Panc1 (cell line): Measurements from ENCODE around the gene CCDC57. TPM values are rescaled to one million over a fixed set of nuclear protein-coding genes. Genes with fewer than 3 reads are reported as not detected.

Source experiments
- ATAC-seq: fragments of 200-7000 bp; cut with Tn5 transposase; 2 replicates; pipeline ENCODE4 v1.9.1; 2020; ENCODE audit warnings: mild to moderate bottlenecking, moderate library complexity
- BruUV-seq: library from RNA; stranded (reverse); fragments of 400-500 nt; replicated peaks from 2 replicates; lab custom pipeline; 2021; lab: Mats Ljungman, UMichigan
- CTCF ChIA-PET: fragments of 300-600 bp; sonication (Branson Sonifier 250); formaldehyde crosslinking; loops from one replicate; lab custom pipeline; 2022; ENCODE audit warnings: antibody characterized with exemption; lab: Charles Lee
- POLR2A ChIA-PET: fragments of 300-600 bp; sonication (Branson Sonifier 250); formaldehyde crosslinking; loops from one replicate; lab custom pipeline; 2022; ENCODE audit warnings: antibody characterized with exemption; lab: Charles Lee
- DNase-seq: peaks from one replicate; pipeline ENCODE4 v3.0.0-alpha.2; 2010; ENCODE audit warnings: low read depth, low spot score
- H3K27ac ChIP-seq: 2 replicates; pipeline ENCODE4 v1.5.1; 2011; ENCODE audit warnings: mild to moderate bottlenecking, low read length, inconsistent platforms
- H3K27me3 ChIP-seq: fragments of 200-500 bp; sonication (Bioruptor generic); 2 replicates; pipeline ENCODE4 v1.6.0; 2014; ENCODE audit warnings: low read length, inconsistent platforms; ENCODE audit not compliant: control insufficient read depth, insufficient read depth
- H3K36me3 ChIP-seq: fragments of 200-500 bp; sonication (Bioruptor generic); 2 replicates; pipeline ENCODE4 v1.5.1; 2014; ENCODE audit warnings: inconsistent platforms, mild to moderate bottlenecking, low read length, moderate library complexity; ENCODE audit not compliant: control insufficient read depth, insufficient read depth
- H3K4me1 ChIP-seq: 2 replicates; pipeline ENCODE4 v1.5.1; 2011; ENCODE audit warnings: inconsistent platforms, mild to moderate bottlenecking, low read length, moderate library complexity; ENCODE audit not compliant: control insufficient read depth, insufficient read depth
- H3K4me3 ChIP-seq, 2 experiments: 2 replicates each; pipeline ENCODE4 v1.5.1; 2011 to 2012; ENCODE audit warnings: low read depth in 2 of 2, low read length in 2 of 2, mild to moderate bottlenecking in 2 of 2, inconsistent platforms in 1 of 2, moderate library complexity in 1 of 2
- H3K9me3 ChIP-seq: fragments of 200-500 bp; sonication (Bioruptor generic); 2 replicates; pipeline ENCODE4 v1.5.1; 2014; ENCODE audit warnings: low read depth, mild to moderate bottlenecking, inconsistent platforms, low read length, moderate library complexity; ENCODE audit not compliant: control insufficient read depth, insufficient read depth
- POLR2AphosphoS5 ChIP-seq: IDR thresholded peaks from 2 replicates; pipeline ENCODE4 v1.6.1; 2012; ENCODE audit warnings: mild to moderate bottlenecking, low read depth, low read length, moderate library complexity
- SIN3A ChIP-seq: IDR thresholded peaks from 2 replicates; pipeline ENCODE4 v1.6.1; 2012; ENCODE audit warnings: low read depth, mild to moderate bottlenecking, low read length, moderate library complexity, borderline replicate concordance; ENCODE audit not compliant: insufficient read depth
- TCF7L2 ChIP-seq: IDR thresholded peaks from 2 replicates; pipeline ENCODE4 v1.6.1; 2011; ENCODE audit warnings: mild to moderate bottlenecking, low read depth, low read length, inconsistent platforms
- in situ Hi-C: cut with HindIII; loops from 2 replicates; pipeline ENCODE4 v1.10.0; 2016; ENCODE audit warnings: low sequenced_read_pairs, low pct_unique_long_range_greater_than_20kb
- intact Hi-C: fragments of 100-400 bp; cut with micrococcal nuclease; formaldehyde crosslinking; loops from one replicate; pipeline ENCODE4 v1.10.0; 2022; ENCODE audit not compliant: unreplicated experiment
- total RNA-seq: library from RNA; stranded (reverse); gene quantifications from one replicate; pipeline ENCODE4 v1.2.1, GENCODE V29; 2021; ENCODE audit not compliant: unreplicated experiment
- TF ChIP-seq, protein P1 (sequence below): fragments of 450-650 bp; IDR thresholded peaks from 2 replicates; pipeline ENCODE4 v1.5.1; 2017; ENCODE audit warnings: mild to moderate bottlenecking
- TF ChIP-seq, protein P2 (sequence below), 2 experiments: IDR thresholded peaks; 2 replicates each; pipeline ENCODE4 v1.6.1; 2011 to 2012; ENCODE audit warnings: low read depth in 2 of 2, control low read depth in 1 of 2, low read length in 1 of 2, mild to moderate bottlenecking in 1 of 2, moderate library complexity in 1 of 2; ENCODE audit not compliant: insufficient read depth in 1 of 2

Gene CCDC57
- total RNA-seq, 1 experiment from 2014 or later, result 63.6 TPM

DNA sequence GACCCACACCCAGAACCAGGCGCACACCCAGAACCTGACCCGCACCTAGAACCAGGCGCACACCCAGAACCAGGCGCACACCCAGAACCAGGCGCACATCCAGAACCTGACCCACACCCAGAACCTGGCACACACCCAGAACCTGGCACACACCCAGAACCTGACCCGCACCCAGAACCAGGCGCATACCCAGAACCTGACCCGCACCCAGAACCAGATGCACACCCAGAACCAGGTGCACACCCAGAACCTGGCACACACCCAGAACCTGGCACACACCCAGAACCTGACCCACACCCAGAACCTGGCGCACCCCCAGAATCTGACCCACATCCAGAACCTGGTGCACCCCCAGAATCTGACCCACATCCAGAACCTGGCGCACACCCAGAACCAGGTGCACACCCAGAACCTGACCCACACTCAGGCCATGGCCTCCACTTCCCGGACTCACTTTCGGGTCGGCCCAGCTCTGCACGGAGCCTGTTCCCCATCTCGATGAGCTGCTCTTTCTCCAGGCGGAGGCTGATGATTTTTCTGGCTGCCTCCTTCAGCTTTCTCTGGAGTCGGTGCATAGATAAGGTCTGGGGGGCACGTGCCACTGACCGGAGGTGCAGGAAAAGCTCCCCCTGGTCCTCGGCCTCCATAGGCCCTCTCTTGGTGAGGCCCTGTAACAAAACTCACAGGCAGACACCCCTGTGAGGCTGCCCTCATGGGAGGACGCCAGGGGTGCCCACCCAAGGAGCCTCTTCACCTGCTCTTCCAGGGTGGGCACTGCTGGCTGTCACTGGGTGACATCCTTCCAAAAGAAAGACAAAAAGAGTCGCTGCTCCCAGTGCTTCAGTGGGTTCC, 61.3 kb downstream of the CCDC57 start:
- TF ChIP-seq, protein P1, sequence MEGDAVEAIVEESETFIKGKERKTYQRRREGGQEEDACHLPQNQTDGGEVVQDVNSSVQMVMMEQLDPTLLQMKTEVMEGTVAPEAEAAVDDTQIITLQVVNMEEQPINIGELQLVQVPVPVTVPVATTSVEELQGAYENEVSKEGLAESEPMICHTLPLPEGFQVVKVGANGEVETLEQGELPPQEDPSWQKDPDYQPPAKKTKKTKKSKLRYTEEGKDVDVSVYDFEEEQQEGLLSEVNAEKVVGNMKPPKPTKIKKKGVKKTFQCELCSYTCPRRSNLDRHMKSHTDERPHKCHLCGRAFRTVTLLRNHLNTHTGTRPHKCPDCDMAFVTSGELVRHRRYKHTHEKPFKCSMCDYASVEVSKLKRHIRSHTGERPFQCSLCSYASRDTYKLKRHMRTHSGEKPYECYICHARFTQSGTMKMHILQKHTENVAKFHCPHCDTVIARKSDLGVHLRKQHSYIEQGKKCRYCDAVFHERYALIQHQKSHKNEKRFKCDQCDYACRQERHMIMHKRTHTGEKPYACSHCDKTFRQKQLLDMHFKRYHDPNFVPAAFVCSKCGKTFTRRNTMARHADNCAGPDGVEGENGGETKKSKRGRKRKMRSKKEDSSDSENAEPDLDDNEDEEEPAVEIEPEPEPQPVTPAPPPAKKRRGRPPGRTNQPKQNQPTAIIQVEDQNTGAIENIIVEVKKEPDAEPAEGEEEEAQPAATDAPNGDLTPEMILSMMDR, result no peak
- TF ChIP-seq TCF7L2, result no peak
- no TSS peak for BruUV-seq
- Histone ChIP-seq H3K36me3 (no peaks in the 10 kb centered on the region), H3K4me1 (0 out of 2 replicates have a peak, but pooled peaks cover 5% of the 10 kb centered on the region), H3K27ac (no peak overlapping the region), H3K9me3 (no peaks in the 10 kb centered on the region), H3K27me3 (no peaks in the 10 kb centered on the region), H3K4me3 (no peak overlapping the region)
- CTCF ChIA-PET, result no interaction called here
- ATAC-seq (no peak), DNase-seq (no peak)
- in situ Hi-C loops, result no loop called here
- intact Hi-C loops, result no loop called here
- POLR2A ChIA-PET, result interaction anchor here (0.8 kb wide), 1 partner anchor 53 kb away, joined by 7 read pairs; no protein-coding TSS in a partner anchor

DNA sequence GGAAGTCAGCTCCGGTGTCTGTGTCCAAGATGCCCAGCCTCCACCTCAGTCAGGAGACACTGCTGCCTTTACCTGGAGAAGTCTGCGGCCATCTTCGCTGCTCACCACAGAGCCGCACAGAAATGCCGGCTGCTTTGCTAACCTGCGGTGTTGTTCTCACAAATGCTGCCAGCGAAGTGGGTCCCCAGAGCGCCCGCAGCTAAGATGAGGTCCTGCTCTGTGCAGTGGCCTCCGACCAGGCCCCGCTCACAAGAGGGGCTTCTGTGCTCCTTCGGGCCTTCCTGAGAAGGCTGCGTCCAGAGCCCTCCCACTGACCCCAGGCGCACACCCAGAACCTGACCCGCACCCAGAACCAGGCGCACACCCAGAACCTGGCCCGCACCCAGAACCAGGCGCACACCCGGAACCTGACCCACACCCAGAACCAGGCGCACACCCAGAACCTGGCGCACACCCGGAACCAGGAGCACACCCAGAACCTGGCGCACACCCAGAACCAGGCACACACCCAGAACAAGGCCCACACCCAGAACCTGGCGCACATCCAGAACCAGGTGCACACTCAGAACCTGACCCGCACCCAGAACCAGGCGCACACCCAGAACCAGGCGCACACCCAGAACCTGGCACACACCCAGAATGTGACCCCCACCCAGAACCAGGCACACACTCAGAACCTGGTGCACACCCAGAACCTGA, 63.1 kb downstream of the CCDC57 start:
- Histone ChIP-seq H3K27me3 (no peaks in the 10 kb centered on the region), H3K27ac (no peak overlapping the region), H3K36me3 (no peaks in the 10 kb centered on the region), H3K4me3 (no peak overlapping the region), H3K4me1 (0 out of 2 replicates have a peak, but pooled peaks cover 5% of the 10 kb centered on the region), H3K9me3 (no peaks in the 10 kb centered on the region)
- ATAC-seq (no peak), DNase-seq (no peak)
- ChIA-PET CTCF (interaction anchor here (0.8 kb wide), 1 partner anchor 120 kb away, joined by 7 read pairs; no protein-coding TSS in a partner anchor), POLR2A (no interaction called here)
- no peak for TF ChIP-seq TCF7L2
- no peak for TF ChIP-seq SIN3A
- TF ChIP-seq, protein P2, sequence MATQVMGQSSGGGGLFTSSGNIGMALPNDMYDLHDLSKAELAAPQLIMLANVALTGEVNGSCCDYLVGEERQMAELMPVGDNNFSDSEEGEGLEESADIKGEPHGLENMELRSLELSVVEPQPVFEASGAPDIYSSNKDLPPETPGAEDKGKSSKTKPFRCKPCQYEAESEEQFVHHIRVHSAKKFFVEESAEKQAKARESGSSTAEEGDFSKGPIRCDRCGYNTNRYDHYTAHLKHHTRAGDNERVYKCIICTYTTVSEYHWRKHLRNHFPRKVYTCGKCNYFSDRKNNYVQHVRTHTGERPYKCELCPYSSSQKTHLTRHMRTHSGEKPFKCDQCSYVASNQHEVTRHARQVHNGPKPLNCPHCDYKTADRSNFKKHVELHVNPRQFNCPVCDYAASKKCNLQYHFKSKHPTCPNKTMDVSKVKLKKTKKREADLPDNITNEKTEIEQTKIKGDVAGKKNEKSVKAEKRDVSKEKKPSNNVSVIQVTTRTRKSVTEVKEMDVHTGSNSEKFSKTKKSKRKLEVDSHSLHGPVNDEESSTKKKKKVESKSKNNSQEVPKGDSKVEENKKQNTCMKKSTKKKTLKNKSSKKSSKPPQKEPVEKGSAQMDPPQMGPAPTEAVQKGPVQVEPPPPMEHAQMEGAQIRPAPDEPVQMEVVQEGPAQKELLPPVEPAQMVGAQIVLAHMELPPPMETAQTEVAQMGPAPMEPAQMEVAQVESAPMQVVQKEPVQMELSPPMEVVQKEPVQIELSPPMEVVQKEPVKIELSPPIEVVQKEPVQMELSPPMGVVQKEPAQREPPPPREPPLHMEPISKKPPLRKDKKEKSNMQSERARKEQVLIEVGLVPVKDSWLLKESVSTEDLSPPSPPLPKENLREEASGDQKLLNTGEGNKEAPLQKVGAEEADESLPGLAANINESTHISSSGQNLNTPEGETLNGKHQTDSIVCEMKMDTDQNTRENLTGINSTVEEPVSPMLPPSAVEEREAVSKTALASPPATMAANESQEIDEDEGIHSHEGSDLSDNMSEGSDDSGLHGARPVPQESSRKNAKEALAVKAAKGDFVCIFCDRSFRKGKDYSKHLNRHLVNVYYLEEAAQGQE (IDR thresholded peaks at IDR 0.05; ENCODE audit: insufficient read depth in 1 of 2, low read depth in 2 of 2, low read length in 1 of 2), result no peak
- TF ChIP-seq, protein P1, result no peak
- no peak for TF ChIP-seq POLR2AphosphoS5
- in situ Hi-C loops, result no loop called here
- intact Hi-C loops, result no loop called here
- no TSS peak for BruUV-seq
